K562 (cell line): ENCODE results near the gene UBA3. TPM values are rescaled to one million over a fixed set of nuclear protein-coding genes. Genes with fewer than 3 reads are reported as not detected.

Experiments
- AFF1 ChIP-seq, 2 experiments: fragments of 450-650 bp; IDR thresholded peaks; 2 replicates each; pipeline ENCODE4 v1.6.1; 2018; ENCODE audit warnings: mild to moderate bottlenecking in 2 of 2, low read depth in 1 of 2; ENCODE audit not compliant: partially characterized antibody in 2 of 2
- BHLHE40 ChIP-seq: IDR thresholded peaks from 2 replicates; pipeline ENCODE4 v1.6.1; 2011; ENCODE audit warnings: low read length, improper control_type of control experiment
- EP300 ChIP-seq: IDR thresholded peaks from 2 replicates; pipeline ENCODE4 v1.6.1; 2012; ENCODE audit warnings: low read length, improper control_type of control experiment
- FOXA3 ChIP-seq, 2 experiments: fragments of 450-650 bp in 1 of 2; sonication (generic) in 1 of 2; formaldehyde crosslinking; IDR thresholded peaks in 1 of 2; conservative IDR thresholded peaks in 1 of 2; 2 replicates each; pipeline versions ENCODE4 v1.4.0 to v1.8.0; 2020 to 2022; ENCODE audit warnings: mild to moderate bottlenecking in 2 of 2, missing genetic modification reagents in 1 of 2
- FOXJ2 ChIP-seq: fragments of 200-800 bp; sonication (Bioruptor generic); IDR thresholded peaks from 2 replicates; pipeline ENCODE4 v1.6.1; 2016; ENCODE audit warnings: missing genetic modification characterization, missing compliant biosample characterization
- HDAC1 ChIP-seq, 2 experiments: fragments of 450-650 bp; IDR thresholded peaks; 2 replicates each; pipeline ENCODE4 v1.6.1; 2016 to 2017; ENCODE audit warnings: inconsistent platforms in 1 of 2, mild to moderate bottlenecking in 1 of 2, moderate library complexity in 1 of 2
- HMG20A ChIP-seq: fragments of 450-650 bp; formaldehyde crosslinking; conservative IDR thresholded peaks from 2 replicates; pipeline ENCODE4 v1.4.0; 2020; ENCODE audit warnings: mild to moderate bottlenecking, mixed read lengths
- NFATC3 ChIP-seq: fragments of 450-650 bp; IDR thresholded peaks from 2 replicates; pipeline ENCODE4 v1.6.1; 2017; ENCODE audit warnings: mild to moderate bottlenecking
- REST ChIP-seq, 2 experiments: fragments of 450-650 bp; formaldehyde crosslinking in 1 of 2; IDR thresholded peaks; 2 replicates each; pipeline versions ENCODE4 v1.4.0 to v1.6.1; 2014 to 2020; ENCODE audit warnings: mild to moderate bottlenecking in 2 of 2, borderline replicate concordance in 1 of 2, low read depth in 1 of 2
- SUPT5H ChIP-seq: fragments of 450-650 bp; IDR thresholded peaks from 2 replicates; pipeline ENCODE4 v1.6.1; 2016
- TCF3 ChIP-seq: sonication (generic); formaldehyde crosslinking; IDR thresholded peaks from 2 replicates; pipeline ENCODE4 v1.4.0; 2020; ENCODE audit warnings: mild to moderate bottlenecking, missing genetic modification reagents
- ZHX1 ChIP-seq: fragments of 150-350 bp; conservative IDR thresholded peaks from 2 replicates; pipeline ENCODE4 v1.6.1; 2014; ENCODE audit warnings: low read length
- ZNF77 ChIP-seq: fragments of 250-450 bp; sonication (Bioruptor Pico); IDR thresholded peaks from 2 replicates; pipeline ENCODE4 v1.5.0; 2020
- polyA plus RNA-seq, 8 experiments: library from polyadenylated mRNA; depleted of rRNA in 4 of 8; stranded (reverse) in 5 of 8; unstranded in 3 of 8; fragments of >200 nt; fragmentation: Nextera tagmentation in 2 of 8; fragmentation: Illumina TruSeq in 1 of 8; extraction: Ambion mirVana in 2 of 8; extraction: Trizol in 1 of 8; gene quantifications; 2 replicates each; pipeline versions ENCODE4 v1.2.1 to v1.2.3, GENCODE V29; 2011 to 2014; ENCODE audit warnings: inconsistent platforms in 1 of 8, missing spikeins in 1 of 8
- total RNA-seq, 7 experiments: library from RNA; depleted of rRNA in 6 of 7; stranded (reverse); fragments of >200 nt in 6 of 7; fragmentation: Illumina TruSeq in 2 of 7; extraction: Trizol in 2 of 7; gene quantifications; 2 replicates each; pipeline versions ENCODE4 v1.2.1 to v1.2.3, GENCODE V29; 2011 to 2021; ENCODE audit warnings: low replicate concordance in 1 of 7

Gene UBA3
- total and polyA plus RNA-seq, 9 of the 15 experiments (the other 6 are each of a cell fraction or from before 2014, with no cell fraction given), result 23.2 to 80.0 (median 38.6) TPM

GRCh38 chr3:69095636-69096035 is 15.5 kb upstream of the UBA3 start (continued):
- TF ChIP-seq EP300 (peak; percentile 24; the same call in 1 of the 2 replicates), HDAC1 (IDR thresholded peaks at IDR 0.05) (peak in 1 of 2 experiments; percentile 94; a peak in 2 of 4 replicates), REST (IDR thresholded peaks at IDR 0.05; ENCODE audit: borderline replicate concordance) (peak; percentile 37; the same call in 1 of the 2 replicates), REST (CRISPR knock-in tag; IDR thresholded peaks at IDR 0.05; ENCODE audit: low read depth) (no peak), NFATC3 (peak; percentile 95), ZHX1 (no peak), ZNF77 (CRISPR knock-in tag) (no peak), FOXA3 (CRISPR knock-in tag; conservative IDR thresholded peaks at IDR 0.05 in 1 of 2, IDR thresholded peaks at IDR 0.05 in 1 of 2) (peak in 1 of 2 experiments; percentile 50; a peak in 2 of 4 replicates), SUPT5H (no peak), BHLHE40 (0 out of 2 replicates have a peak, but pooled peaks have one; percentile 7), FOXJ2 (peak; percentile 67), AFF1 (IDR thresholded peaks at IDR 0.05; ENCODE audit: low read depth in 1 of 2, partially characterized antibody in 2 of 2) (peak in 1 of 2 experiments; percentile 23), TCF3 (peak; percentile 50), HMG20A (CRISPR knock-in tag) (peak; percentile 69; the same call in 1 of the 2 replicates)
